Neural cell (in vitro differentiated cells): ENCODE measurements around the gene ZDHHC18. TPM values are rescaled to one million over a fixed set of nuclear protein-coding genes. Genes with fewer than 3 reads are reported as not detected.

Experiments
- H2AFZ ChIP-seq: fragments of 200-600, 300-800 bp; sonication (generic), shearing (Covaris generic); 2 replicates; pipeline ENCODE4 v1.6.0; 2014; ENCODE audit warnings: low read depth, mild to moderate bottlenecking, antibody characterized with exemption, low read length, moderate library complexity
- H3F3A ChIP-seq: fragments of 200-600 bp; shearing (Covaris generic); 2 replicates; pipeline ENCODE4 v1.6.1; 2016; ENCODE audit warnings: mild to moderate bottlenecking, moderate library complexity, mixed read lengths, antibody characterized with exemption, low read length; ENCODE audit not compliant: insufficient read depth, poor library complexity, severe bottlenecking
- H3K27ac ChIP-seq: fragments of 200-600, 300-800 bp; sonication (generic), shearing (Covaris generic); 2 replicates; pipeline ENCODE4 v1.5.1; 2014; ENCODE audit warnings: mild to moderate bottlenecking, low read length, moderate library complexity
- H3K27me3 ChIP-seq: fragments of 300-800, 200-600 bp; sonication (generic), shearing (Covaris generic); 2 replicates; pipeline ENCODE4 v1.6.0; 2014; ENCODE audit warnings: mild to moderate bottlenecking, low read depth, low read length, moderate library complexity; ENCODE audit not compliant: insufficient read depth
- H3K36me3 ChIP-seq: fragments of 300-800, 200-600 bp; sonication (generic), shearing (Covaris generic); 2 replicates; pipeline ENCODE4 v1.5.1; 2014; ENCODE audit warnings: mild to moderate bottlenecking, antibody characterized with exemption, low read length, moderate library complexity; ENCODE audit not compliant: insufficient read depth
- H3K4me2 ChIP-seq: fragments of 300-800, 200-600 bp; sonication (generic), shearing (Covaris generic); 2 replicates; pipeline ENCODE4 v1.6.0; 2014; ENCODE audit warnings: mild to moderate bottlenecking, low read length
- H3K4me3 ChIP-seq: fragments of 300-800, 200-600 bp; sonication (generic), shearing (Covaris generic); 2 replicates; pipeline ENCODE4 v1.5.1; 2014; ENCODE audit warnings: mild to moderate bottlenecking, low read length, moderate library complexity
- H3K79me2 ChIP-seq: fragments of 200-600 bp; shearing (Covaris generic); replicated peaks from 2 replicates; pipeline ENCODE4 v1.6.0; 2014; ENCODE audit warnings: mild to moderate bottlenecking, low read length, moderate library complexity; ENCODE audit not compliant: insufficient read depth
- H3K9ac ChIP-seq: fragments of 300-800, 200-600 bp; sonication (generic), shearing (Covaris generic); 2 replicates; pipeline ENCODE4 v1.6.1; 2016; ENCODE audit warnings: mild to moderate bottlenecking, low read length, mixed read lengths
- H3K9me2 ChIP-seq: fragments of 200-600 bp; shearing (Covaris generic); 2 replicates; pipeline ENCODE4 v1.6.1; 2016; ENCODE audit warnings: mild to moderate bottlenecking, low read length, mixed read lengths; ENCODE audit not compliant: insufficient read depth
- H3K9me3 ChIP-seq: fragments of 200-600, 300-800 bp; sonication (generic), shearing (Covaris generic); 2 replicates; pipeline ENCODE4 v1.6.1; 2016; ENCODE audit warnings: mild to moderate bottlenecking, mixed run types, low read length, moderate library complexity, mixed read lengths
- H4K20me1 ChIP-seq: fragments of 200-600 bp; shearing (Covaris generic); 2 replicates; pipeline ENCODE4 v1.6.1; 2016; ENCODE audit warnings: mild to moderate bottlenecking, mixed run types; ENCODE audit not compliant: insufficient read depth
- EP300 ChIP-seq: fragments of 450-650 bp; conservative IDR thresholded peaks from 2 replicates; pipeline ENCODE4 v1.6.1; 2014; ENCODE audit warnings: antibody characterized with exemption, mild to moderate bottlenecking, moderate library complexity; ENCODE audit not compliant: poor library complexity, severe bottlenecking
- EZH2 ChIP-seq: fragments of 200-600, 300-800 bp; shearing (Covaris generic), sonication (generic); IDR thresholded peaks from 2 replicates; pipeline ENCODE4 v1.6.1; 2014; ENCODE audit warnings: antibody characterized with exemption, low read length, borderline replicate concordance, mild to moderate bottlenecking; ENCODE audit not compliant: insufficient read depth, poor library complexity, severe bottlenecking
- MXI1 ChIP-seq: fragments of 450-650 bp; conservative IDR thresholded peaks from 2 replicates; pipeline ENCODE4 v1.6.1; 2014; ENCODE audit warnings: antibody characterized with exemption, mild to moderate bottlenecking; ENCODE audit not compliant: poor library complexity, severe bottlenecking
- POLR2AphosphoS5 ChIP-seq: IDR thresholded peaks from 2 replicates; pipeline ENCODE4 v1.6.1; 2012
- RAD21 ChIP-seq: fragments of 450-650 bp; conservative IDR thresholded peaks from 2 replicates; pipeline ENCODE4 v1.6.1; 2014; ENCODE audit warnings: antibody characterized with exemption, mild to moderate bottlenecking, moderate library complexity
- REST ChIP-seq: IDR thresholded peaks from 2 replicates; pipeline ENCODE4 v1.6.1; 2012; ENCODE audit warnings: borderline replicate concordance
- SMC3 ChIP-seq: fragments of 450-650 bp; conservative IDR thresholded peaks from 2 replicates; pipeline ENCODE4 v1.6.1; 2014; ENCODE audit warnings: antibody characterized with exemption, mild to moderate bottlenecking, moderate library complexity; ENCODE audit not compliant: poor library complexity
- TAF1 ChIP-seq: IDR thresholded peaks from 2 replicates; pipeline ENCODE4 v1.6.1; 2012; ENCODE audit warnings: low read depth
- polyA plus RNA-seq: library from polyadenylated mRNA; depleted of rRNA; stranded (reverse); fragments of >200 nt; gene quantifications from 2 replicates; pipeline ENCODE4 v1.2.3, GENCODE V29; 2014
- TF ChIP-seq, protein P1 (sequence below): fragments of 450-650 bp; IDR thresholded peaks from 2 replicates; pipeline ENCODE4 v1.5.1; 2014; ENCODE audit warnings: antibody characterized with exemption, mild to moderate bottlenecking, moderate library complexity; ENCODE audit not compliant: poor library complexity, severe bottlenecking

The ZDHHC18 gene
- polyA plus RNA-seq, 1 donor from 2014 or later, result 23.7 TPM

- Histone ChIP-seq H3K27me3 (no peaks in the 10 kb centered on the region), H2AFZ (no peak overlapping the region), H4K20me1 (no peaks in the 10 kb centered on the region), H3K4me3 (no peak overlapping the region), H3K27ac (no peak overlapping the region), H3K9me2 (no peaks in the 10 kb centered on the region), H3K9ac (no peak overlapping the region), H3K36me3 (no peaks in the 10 kb centered on the region), H3K9me3 (no peaks in the 10 kb centered on the region), H3K4me2 (no peak overlapping the region), H3K79me2 (peaks cover 3% of the 10 kb centered on the region), H3F3A (no peaks in the 10 kb centered on the region)
- no peak for TF ChIP-seq EZH2
These were observed 5.7 kb upstream of the ZDHHC18 start for GRCh38 chr1:26820784-26821269.

DNA sequence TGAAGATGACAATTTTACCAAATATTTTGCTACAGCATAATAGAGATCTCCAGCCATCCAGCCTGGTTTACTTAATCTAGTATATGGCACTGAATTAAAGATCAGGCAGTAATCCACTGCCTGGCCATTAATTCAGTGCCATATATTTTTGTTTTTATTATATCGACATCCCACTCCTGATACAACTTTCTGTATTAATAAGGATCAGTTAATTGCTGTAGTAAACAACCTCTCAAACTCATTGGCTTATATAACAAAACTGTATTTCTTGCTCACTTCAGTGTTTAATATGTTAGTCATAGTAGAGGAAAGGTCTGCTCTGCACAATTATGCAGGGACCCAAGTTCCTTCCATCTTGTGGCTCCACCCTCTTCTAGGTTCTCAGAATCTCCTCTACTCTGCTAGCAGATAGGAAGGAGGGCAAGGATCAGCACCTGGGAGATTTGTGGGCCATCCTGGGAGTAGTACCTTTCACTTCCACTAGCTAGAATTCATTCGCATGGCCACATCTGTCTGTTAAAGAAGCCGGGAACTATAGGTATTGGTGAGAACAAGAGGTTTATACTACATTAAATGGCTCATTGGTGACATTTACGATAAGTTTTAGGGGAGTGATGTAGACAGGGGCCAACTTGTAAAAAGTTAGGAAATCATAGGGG, 3.6 kb upstream of the ZDHHC18 start:
- Histone ChIP-seq H3K27me3 (no peaks in the 10 kb centered on the region), H3F3A (no peaks in the 10 kb centered on the region), H3K9ac (no peak overlapping the region), H3K36me3 (no peaks in the 10 kb centered on the region), H3K79me2 (peaks cover 16% of the 10 kb centered on the region), H3K4me2 (no peak overlapping the region), H3K9me3 (no peaks in the 10 kb centered on the region), H3K4me3 (no peak overlapping the region), H3K9me2 (no peaks in the 10 kb centered on the region), H4K20me1 (no peaks in the 10 kb centered on the region), H2AFZ (no peak overlapping the region), H3K27ac (no peak overlapping the region)
- TF ChIP-seq TAF1, result no peak
- no peak for TF ChIP-seq SMC3
- TF ChIP-seq EZH2, result no peak
- TF ChIP-seq POLR2AphosphoS5, result no peak
- TF ChIP-seq, protein P1, sequence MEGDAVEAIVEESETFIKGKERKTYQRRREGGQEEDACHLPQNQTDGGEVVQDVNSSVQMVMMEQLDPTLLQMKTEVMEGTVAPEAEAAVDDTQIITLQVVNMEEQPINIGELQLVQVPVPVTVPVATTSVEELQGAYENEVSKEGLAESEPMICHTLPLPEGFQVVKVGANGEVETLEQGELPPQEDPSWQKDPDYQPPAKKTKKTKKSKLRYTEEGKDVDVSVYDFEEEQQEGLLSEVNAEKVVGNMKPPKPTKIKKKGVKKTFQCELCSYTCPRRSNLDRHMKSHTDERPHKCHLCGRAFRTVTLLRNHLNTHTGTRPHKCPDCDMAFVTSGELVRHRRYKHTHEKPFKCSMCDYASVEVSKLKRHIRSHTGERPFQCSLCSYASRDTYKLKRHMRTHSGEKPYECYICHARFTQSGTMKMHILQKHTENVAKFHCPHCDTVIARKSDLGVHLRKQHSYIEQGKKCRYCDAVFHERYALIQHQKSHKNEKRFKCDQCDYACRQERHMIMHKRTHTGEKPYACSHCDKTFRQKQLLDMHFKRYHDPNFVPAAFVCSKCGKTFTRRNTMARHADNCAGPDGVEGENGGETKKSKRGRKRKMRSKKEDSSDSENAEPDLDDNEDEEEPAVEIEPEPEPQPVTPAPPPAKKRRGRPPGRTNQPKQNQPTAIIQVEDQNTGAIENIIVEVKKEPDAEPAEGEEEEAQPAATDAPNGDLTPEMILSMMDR, result no peak
- no peak for TF ChIP-seq REST
- TF ChIP-seq RAD21, result no peak
- no peak for TF ChIP-seq EP300
- no peak for TF ChIP-seq MXI1
